GM13977 (cell line): ENCODE measurements around the gene LGI2.

Experiments
- DNase-seq: peaks from one replicate; pipeline ENCODE4 v3.0.0; 2012; ENCODE audit warnings: low spot score
- in situ Hi-C: fragments of 300-500 bp; cut with MboI; formaldehyde crosslinking; loops from one replicate; pipeline ENCODE4 v1.12.0; 2022; ENCODE audit warnings: low sequenced_read_pairs, low pct_unique_long_range_greater_than_20kb, mixed read lengths, inconsistent platforms; ENCODE audit not compliant: unreplicated experiment
- TF ChIP-seq, protein P1 (sequence below): IDR thresholded peaks from 2 replicates; pipeline ENCODE4 v1.5.1; 2012; ENCODE audit warnings: mild to moderate bottlenecking, control low read depth; ENCODE audit not compliant: insufficient read depth; ENCODE audit errors: extremely low read depth, missing control alignments

LGI2 gene

GRCh38 chr4:24965627-24966026 is 65.1 kb downstream of the LGI2 start:
- TF ChIP-seq, protein P1, sequence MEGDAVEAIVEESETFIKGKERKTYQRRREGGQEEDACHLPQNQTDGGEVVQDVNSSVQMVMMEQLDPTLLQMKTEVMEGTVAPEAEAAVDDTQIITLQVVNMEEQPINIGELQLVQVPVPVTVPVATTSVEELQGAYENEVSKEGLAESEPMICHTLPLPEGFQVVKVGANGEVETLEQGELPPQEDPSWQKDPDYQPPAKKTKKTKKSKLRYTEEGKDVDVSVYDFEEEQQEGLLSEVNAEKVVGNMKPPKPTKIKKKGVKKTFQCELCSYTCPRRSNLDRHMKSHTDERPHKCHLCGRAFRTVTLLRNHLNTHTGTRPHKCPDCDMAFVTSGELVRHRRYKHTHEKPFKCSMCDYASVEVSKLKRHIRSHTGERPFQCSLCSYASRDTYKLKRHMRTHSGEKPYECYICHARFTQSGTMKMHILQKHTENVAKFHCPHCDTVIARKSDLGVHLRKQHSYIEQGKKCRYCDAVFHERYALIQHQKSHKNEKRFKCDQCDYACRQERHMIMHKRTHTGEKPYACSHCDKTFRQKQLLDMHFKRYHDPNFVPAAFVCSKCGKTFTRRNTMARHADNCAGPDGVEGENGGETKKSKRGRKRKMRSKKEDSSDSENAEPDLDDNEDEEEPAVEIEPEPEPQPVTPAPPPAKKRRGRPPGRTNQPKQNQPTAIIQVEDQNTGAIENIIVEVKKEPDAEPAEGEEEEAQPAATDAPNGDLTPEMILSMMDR = no peak
- in situ Hi-C loops = no loop called here
- no peak for DNase-seq

DNA sequence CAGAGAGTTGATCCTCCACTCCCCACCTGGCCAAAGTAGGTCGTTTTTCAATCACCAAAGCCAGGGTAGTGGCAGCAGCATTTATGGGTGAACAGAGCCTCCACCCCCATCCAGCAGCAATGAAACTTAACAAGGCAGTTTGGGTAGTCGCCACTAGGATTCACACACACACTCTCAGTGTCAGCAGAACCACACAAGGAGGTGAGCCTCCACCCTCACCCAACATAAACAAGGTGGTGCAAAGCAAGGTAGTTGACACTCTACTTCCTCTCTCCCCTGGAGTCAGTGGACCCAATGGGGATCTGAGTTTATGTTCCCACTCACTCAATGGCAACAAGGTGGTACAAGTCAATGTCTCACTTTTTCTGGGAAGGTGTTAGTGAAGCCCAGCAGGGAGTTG is 67.5 kb downstream of the LGI2 start:
- no peak for DNase-seq
- in situ Hi-C loops = no loop called here
- TF ChIP-seq, protein P1 = no peak

DNA sequence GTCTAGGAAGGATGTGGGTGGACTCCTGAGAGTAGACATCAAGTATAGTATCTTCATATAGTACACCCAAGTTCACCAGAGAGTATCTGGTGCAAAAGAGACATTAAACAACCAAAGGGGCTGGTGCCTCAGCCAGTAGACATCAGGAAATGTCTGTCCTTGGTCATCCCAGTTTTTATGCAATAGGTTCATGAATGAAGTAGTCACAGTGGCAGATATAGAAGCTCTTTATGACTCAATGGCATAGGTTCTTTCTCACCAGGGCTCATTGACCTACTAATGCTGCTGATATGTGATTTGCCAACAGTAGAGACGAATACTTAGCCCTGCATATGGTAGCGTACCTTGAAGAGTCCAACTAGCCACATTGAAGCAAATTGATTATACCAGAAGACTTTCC is 72.9 kb downstream of the LGI2 start:
- in situ Hi-C loops = no loop called here
- no peak for DNase-seq
- TF ChIP-seq, protein P1 = no peak

DNA sequence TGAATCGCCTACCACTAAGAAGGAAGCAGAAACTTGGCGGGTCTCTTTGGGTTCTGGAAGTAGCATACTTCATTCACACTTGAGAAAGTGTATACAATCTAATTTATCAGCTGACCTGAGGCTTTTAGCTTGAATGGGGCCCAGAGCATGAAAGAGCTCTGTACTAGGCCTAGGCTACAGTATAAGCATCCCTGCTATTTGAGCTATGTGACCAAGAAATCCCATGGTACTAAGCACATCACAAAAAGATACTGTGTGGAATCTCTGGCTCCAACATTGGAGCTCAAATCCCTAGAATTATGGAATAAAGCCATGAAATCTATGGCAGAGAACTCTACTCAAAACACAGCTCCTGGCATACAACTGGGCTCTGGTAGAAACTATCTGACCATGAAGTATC is 74.0 kb downstream of the LGI2 start:
- in situ Hi-C loops = no loop called here
- DNase-seq = no peak
- TF ChIP-seq, protein P1 = no peak

- TF ChIP-seq, protein P1 = no peak
- DNase-seq = no peak
- in situ Hi-C loops = no loop called here
These were observed 74.7 kb downstream of the LGI2 start for GRCh38 chr4:24956091-24956490.

DNA sequence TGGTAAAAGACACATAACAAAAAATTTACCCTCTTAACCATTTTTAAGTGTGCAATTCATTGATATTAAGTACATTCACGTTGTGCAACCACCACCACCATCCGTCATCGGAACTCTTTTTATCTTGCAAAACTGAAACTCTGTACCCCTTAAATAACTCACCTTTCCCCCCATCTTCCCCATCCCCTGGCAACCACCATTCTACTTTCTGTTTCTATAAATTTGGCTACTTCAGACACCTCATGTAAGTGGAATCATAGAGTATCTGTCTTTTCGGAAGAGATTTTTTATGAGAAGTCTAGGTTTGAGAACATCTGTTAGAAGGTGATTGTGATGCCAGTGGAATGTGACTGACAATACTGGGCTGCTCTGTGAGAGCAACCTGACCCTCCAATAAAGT is 78.1 kb downstream of the LGI2 start:
- in situ Hi-C loops = no loop called here
- no peak for DNase-seq
- TF ChIP-seq, protein P1 = no peak

DNA sequence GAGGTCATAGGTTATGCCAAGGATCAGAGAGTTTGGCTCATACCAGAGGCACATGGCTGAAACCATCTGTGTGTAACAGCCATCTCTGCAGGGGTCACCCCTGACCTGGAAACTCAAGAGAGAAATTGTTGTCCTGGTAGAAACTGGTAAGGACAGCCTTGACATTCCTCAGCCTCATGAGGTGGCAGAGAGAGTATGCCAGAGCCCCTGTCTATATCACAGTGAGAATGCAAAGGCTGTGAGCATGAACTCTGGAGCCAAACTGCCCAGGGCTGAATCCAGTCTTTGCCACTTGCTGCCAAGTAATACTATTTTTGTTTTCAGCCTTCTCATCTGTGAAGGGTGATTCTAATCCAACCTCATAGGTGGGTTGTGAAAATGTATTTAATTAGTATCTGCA is 80.8 kb downstream of the LGI2 start:
- in situ Hi-C loops = no loop called here
- TF ChIP-seq, protein P1 = no peak

More for the DNA sequence above, 80.8 kb downstream of the LGI2 start:
- no peak for DNase-seq
